ENCODE results near the gene LARP4. TPM values are rescaled to one million over a fixed set of nuclear protein-coding genes. Genes with fewer than 3 reads are reported as not detected.
"Not testable (repeated sequence)": the region's sequence is repeated elsewhere in the genome, so short reads cannot be mapped to it uniquely, and the experiment has no call there.

Gene LARP4
- total RNA-seq, 1 experiment from 2014 or later: 92.7 TPM

DNA sequence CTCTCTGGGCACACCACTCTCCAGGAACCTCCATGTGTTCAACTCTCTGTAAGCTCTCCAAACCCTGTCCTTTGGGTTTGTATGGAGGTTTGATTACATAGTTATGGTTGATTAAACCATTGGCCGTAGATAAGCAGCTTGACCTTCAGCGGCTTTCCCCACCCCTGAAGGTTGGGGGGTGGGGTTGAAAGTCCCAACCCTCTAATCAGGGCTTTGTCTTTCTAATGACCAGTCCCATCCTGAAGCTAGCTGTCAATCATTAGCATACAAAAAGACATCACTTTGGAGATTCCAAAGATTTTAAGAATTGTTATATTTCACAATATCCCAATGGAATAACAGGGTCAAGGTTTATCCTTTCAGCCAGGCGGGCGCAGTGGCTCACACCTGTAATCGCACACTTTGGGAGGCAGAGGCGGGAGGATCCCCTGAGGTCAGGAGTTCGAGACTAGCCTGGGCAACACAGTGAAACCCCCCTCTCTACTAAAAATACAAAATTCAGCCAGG lies 12.7 kb upstream of the LARP4 start:
- no TSS peak for BruUV-seq (replicated peaks)
- Histone ChIP-seq H3K4me1 (ENCODE audit: control insufficient read depth, insufficient read depth, low read length) (peaks cover 14% of the 10 kb centered on the region), H3K9me3 (ENCODE audit: control insufficient read depth, insufficient read depth, low read depth, low read length) (no peaks in the 10 kb centered on the region), H3K27ac (ENCODE audit: low read length) (no peak overlapping the region), H3K4me3 (ENCODE audit: low read depth in 2 of 2, low read length in 2 of 2) (no peak overlapping the region), H3K36me3 (ENCODE audit: control insufficient read depth, insufficient read depth, low read length) (no peaks in the 10 kb centered on the region), H3K27me3 (ENCODE audit: control insufficient read depth, insufficient read depth, low read length) (no peaks in the 10 kb centered on the region)
- ATAC-seq: no peak
- CTCF ChIA-PET: no interaction called here
- intact Hi-C loops (cut with micrococcal nuclease; ENCODE audit: unreplicated experiment): no loop called here
- POLR2A ChIA-PET: no interaction called here
- in situ Hi-C loops (cut with HindIII; ENCODE audit: low pct_unique_long_range_greater_than_20kb, low sequenced_read_pairs): no loop called here
- DNase-seq (ENCODE audit: low read depth, low spot score): no peak
- TF ChIP-seq, protein P1, sequence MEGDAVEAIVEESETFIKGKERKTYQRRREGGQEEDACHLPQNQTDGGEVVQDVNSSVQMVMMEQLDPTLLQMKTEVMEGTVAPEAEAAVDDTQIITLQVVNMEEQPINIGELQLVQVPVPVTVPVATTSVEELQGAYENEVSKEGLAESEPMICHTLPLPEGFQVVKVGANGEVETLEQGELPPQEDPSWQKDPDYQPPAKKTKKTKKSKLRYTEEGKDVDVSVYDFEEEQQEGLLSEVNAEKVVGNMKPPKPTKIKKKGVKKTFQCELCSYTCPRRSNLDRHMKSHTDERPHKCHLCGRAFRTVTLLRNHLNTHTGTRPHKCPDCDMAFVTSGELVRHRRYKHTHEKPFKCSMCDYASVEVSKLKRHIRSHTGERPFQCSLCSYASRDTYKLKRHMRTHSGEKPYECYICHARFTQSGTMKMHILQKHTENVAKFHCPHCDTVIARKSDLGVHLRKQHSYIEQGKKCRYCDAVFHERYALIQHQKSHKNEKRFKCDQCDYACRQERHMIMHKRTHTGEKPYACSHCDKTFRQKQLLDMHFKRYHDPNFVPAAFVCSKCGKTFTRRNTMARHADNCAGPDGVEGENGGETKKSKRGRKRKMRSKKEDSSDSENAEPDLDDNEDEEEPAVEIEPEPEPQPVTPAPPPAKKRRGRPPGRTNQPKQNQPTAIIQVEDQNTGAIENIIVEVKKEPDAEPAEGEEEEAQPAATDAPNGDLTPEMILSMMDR (IDR thresholded peaks at IDR 0.05): no peak
- TF ChIP-seq POLR2AphosphoS5 (IDR thresholded peaks at IDR 0.05; ENCODE audit: low read depth, low read length) (no peak), TCF7L2 (IDR thresholded peaks at IDR 0.05; ENCODE audit: low read depth, low read length) (no peak), SIN3A (IDR thresholded peaks at IDR 0.05; ENCODE audit: borderline replicate concordance, insufficient read depth, low read depth, low read length) (no peak)
- TF ChIP-seq, protein P2, sequence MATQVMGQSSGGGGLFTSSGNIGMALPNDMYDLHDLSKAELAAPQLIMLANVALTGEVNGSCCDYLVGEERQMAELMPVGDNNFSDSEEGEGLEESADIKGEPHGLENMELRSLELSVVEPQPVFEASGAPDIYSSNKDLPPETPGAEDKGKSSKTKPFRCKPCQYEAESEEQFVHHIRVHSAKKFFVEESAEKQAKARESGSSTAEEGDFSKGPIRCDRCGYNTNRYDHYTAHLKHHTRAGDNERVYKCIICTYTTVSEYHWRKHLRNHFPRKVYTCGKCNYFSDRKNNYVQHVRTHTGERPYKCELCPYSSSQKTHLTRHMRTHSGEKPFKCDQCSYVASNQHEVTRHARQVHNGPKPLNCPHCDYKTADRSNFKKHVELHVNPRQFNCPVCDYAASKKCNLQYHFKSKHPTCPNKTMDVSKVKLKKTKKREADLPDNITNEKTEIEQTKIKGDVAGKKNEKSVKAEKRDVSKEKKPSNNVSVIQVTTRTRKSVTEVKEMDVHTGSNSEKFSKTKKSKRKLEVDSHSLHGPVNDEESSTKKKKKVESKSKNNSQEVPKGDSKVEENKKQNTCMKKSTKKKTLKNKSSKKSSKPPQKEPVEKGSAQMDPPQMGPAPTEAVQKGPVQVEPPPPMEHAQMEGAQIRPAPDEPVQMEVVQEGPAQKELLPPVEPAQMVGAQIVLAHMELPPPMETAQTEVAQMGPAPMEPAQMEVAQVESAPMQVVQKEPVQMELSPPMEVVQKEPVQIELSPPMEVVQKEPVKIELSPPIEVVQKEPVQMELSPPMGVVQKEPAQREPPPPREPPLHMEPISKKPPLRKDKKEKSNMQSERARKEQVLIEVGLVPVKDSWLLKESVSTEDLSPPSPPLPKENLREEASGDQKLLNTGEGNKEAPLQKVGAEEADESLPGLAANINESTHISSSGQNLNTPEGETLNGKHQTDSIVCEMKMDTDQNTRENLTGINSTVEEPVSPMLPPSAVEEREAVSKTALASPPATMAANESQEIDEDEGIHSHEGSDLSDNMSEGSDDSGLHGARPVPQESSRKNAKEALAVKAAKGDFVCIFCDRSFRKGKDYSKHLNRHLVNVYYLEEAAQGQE (IDR thresholded peaks at IDR 0.05; ENCODE audit: insufficient read depth in 1 of 2, low read depth in 2 of 2, low read length in 1 of 2): no peak

DNA sequence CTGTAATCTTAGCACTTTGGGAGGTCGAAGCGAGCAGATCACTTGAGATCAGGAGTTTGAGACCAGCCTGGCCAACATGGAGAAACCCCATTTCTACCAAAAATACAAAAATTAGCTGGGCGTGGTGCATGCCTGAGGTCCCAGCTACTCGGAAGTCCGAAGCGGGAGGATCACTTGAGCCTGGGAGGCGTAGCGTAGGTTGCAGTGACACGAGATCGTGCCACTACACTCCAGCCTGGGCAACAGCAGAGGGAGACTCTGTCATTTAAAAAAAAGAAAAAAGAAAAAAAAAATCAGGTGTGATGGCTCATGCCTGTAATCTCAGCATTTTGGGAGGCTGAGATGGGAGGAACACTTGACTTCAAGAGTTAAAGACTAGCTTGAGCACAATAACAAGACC lies 11.9 kb upstream of the LARP4 start:
- H3K27ac ChIP-seq (ENCODE audit: low read length); H3K4me3 ChIP-seq (ENCODE audit: low read depth in 2 of 2, low read length in 2 of 2); BruUV-seq (replicated peaks); ATAC-seq; POLR2A ChIA-PET; H3K36me3 ChIP-seq (ENCODE audit: control insufficient read depth, insufficient read depth, low read length); CTCF ChIA-PET; intact Hi-C loops (cut with micrococcal nuclease; ENCODE audit: unreplicated experiment); DNase-seq (ENCODE audit: low read depth, low spot score); in situ Hi-C loops (cut with HindIII; ENCODE audit: low pct_unique_long_range_greater_than_20kb, low sequenced_read_pairs); H3K9me3 ChIP-seq (ENCODE audit: control insufficient read depth, insufficient read depth, low read depth, low read length); H3K27me3 ChIP-seq (ENCODE audit: control insufficient read depth, insufficient read depth, low read length): not testable (repeated sequence)
- H3K4me1 ChIP-seq (ENCODE audit: control insufficient read depth, insufficient read depth, low read length): peaks cover 14% of the 10 kb centered on the region

DNA sequence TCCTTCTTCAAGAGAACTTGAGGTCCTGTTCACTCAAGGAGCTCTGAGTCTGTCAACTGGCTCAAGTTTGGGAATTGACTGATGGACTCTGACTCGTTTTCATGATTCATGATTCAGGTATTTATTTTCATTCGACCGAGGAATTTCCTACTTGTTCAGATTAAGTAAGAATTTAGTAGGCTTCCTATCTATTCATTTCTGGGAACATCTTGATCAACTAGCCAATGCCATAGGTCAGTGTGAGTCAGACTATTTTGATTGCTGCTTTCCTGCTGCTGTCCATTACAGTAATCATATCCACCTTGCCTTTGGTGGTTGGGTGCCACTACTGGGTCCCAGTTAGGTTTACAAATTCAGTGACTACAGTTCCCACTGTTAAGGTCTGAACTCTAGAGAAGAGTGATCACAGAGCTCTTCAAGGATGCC lies 10.4 kb upstream of the LARP4 start:
- Histone ChIP-seq H3K27ac (ENCODE audit: low read length) (0 out of 2 replicates have a peak overlapping the region, but pooled peaks have one; percentile 29), H3K4me3 (ENCODE audit: low read depth in 2 of 2, low read length in 2 of 2) (no peak overlapping the region)
- intact Hi-C loops (cut with micrococcal nuclease; ENCODE audit: unreplicated experiment): loop anchor here (10.0 kb wide), 1 partner anchor 56 kb away; no protein-coding TSS in a partner anchor

More for the DNA sequence above, 10.4 kb upstream of the LARP4 start:
- H3K9me3 ChIP-seq (ENCODE audit: control insufficient read depth, insufficient read depth, low read depth, low read length): no peaks in the 10 kb centered on the region
- no peak for DNase-seq (ENCODE audit: low read depth, low spot score)
- H3K27me3 ChIP-seq (ENCODE audit: control insufficient read depth, insufficient read depth, low read length): no peaks in the 10 kb centered on the region
- in situ Hi-C loops (cut with HindIII; ENCODE audit: low pct_unique_long_range_greater_than_20kb, low sequenced_read_pairs): no loop called here
- H3K36me3 ChIP-seq (ENCODE audit: control insufficient read depth, insufficient read depth, low read length): no peaks in the 10 kb centered on the region
- peak; percentile 63 for ATAC-seq
- H3K4me1 ChIP-seq (ENCODE audit: control insufficient read depth, insufficient read depth, low read length): peaks cover 14% of the 10 kb centered on the region
- BruUV-seq (replicated peaks): no TSS peak
- TF ChIP-seq SIN3A (IDR thresholded peaks at IDR 0.05; ENCODE audit: borderline replicate concordance, insufficient read depth, low read depth, low read length) (no peak), POLR2AphosphoS5 (IDR thresholded peaks at IDR 0.05; ENCODE audit: low read depth, low read length) (no peak), TCF7L2 (IDR thresholded peaks at IDR 0.05; ENCODE audit: low read depth, low read length) (no peak)
- TF ChIP-seq, protein P1 (IDR thresholded peaks at IDR 0.05): no peak
- TF ChIP-seq, protein P2 (IDR thresholded peaks at IDR 0.05; ENCODE audit: insufficient read depth in 1 of 2, low read depth in 2 of 2, low read length in 1 of 2): no peak
- ChIA-PET CTCF (no interaction called here), POLR2A (interaction anchor here (0.6 kb wide), 1 partner anchor 11 kb away, joined by 4 read pairs; no protein-coding TSS in a partner anchor)
